ENCODE measurements around the gene ZBTB20. TPM values are rescaled to one million over a fixed set of nuclear protein-coding genes. Genes with fewer than 3 reads are reported as not detected.
A peak's percentile ranks its signal among the peaks of the same experiment; 100 is the strongest.

Gene ZBTB20
- total and polyA plus RNA-seq, 4 donors: 0.69 to 128 (median 51.7) TPM

DNA sequence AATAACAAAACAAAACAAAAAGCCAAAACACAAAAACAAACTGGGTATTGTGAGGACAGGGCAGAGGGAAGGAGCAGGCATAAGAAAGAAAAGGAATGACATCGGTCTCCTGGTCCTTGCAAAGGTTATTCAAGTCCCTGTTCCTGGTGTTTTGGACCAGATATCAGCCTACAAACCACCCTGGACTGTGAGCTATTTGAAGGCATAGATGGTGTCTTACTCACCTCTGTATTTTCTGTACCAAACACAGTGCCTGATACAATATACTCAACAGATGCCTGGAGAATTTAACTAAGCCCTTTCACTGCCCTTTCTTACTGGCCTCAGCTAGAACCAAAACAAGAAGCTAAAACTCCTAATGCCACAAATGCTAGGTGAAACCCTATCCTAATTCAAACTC, 656.3 kb downstream of the ZBTB20 start:
- Histone ChIP-seq H3K36me3 (ENCODE audit: control insufficient read depth in 1 of 2, insufficient read depth in 2 of 2, low read length in 1 of 2) (no peaks in the 10 kb centered on the region), H3K4me1 (ENCODE audit: control insufficient read depth in 1 of 2, insufficient read depth in 2 of 2, low read length in 2 of 2) (peaks cover 0 to 6% of the 10 kb centered on the region in 2 donors), H3K27me3 (ENCODE audit: control insufficient read depth in 1 of 2, insufficient read depth in 2 of 2, low read length in 1 of 2) (no peaks in the 10 kb centered on the region), H3K27ac (ENCODE audit: low read depth in 1 of 2, low read length in 2 of 2) (no peak overlapping the region), H3K9me3 (ENCODE audit: control insufficient read depth, low read length) (no peaks in the 10 kb centered on the region), H3K4me3 (ENCODE audit: low read length in 2 of 2) (no peak overlapping the region)
- ATAC-seq (ENCODE audit: low FRiP score) (no peak), DNase-seq (no peak)
- intact Hi-C loops (cut with DNase I): no loop called here
- 94 to 97% methylated on average over 1 of the region's 1 CpG for WGBS, 2 donors

DNA sequence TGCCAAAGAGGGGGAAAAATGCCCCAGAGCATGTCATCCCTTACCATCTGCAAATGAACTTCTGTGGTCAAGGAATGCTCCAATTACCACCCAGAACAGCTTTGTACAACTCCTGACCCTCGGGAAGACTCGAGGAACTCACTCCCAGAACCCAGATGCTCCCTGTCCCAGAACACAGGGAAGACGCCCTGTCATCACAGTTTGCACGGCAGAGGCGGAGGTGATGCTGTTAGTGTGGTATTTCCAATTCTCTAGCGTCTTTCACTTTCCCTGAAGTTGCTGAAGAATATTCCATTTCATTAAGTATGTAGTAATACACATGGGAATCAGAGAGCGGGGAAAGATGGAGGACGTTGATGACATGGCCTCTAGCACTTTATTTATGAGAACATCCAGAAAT, 659.6 kb downstream of the ZBTB20 start:
- Histone ChIP-seq H3K36me3 (ENCODE audit: control insufficient read depth in 1 of 2, insufficient read depth in 2 of 2, low read length in 1 of 2) (no peaks in the 10 kb centered on the region), H3K4me1 (ENCODE audit: control insufficient read depth in 1 of 2, insufficient read depth in 2 of 2, low read length in 2 of 2) (peaks cover 3 to 5% of the 10 kb centered on the region in 2 donors), H3K27ac (ENCODE audit: low read depth in 1 of 2, low read length in 2 of 2) (no peak overlapping the region), H3K27me3 (ENCODE audit: control insufficient read depth in 1 of 2, insufficient read depth in 2 of 2, low read length in 1 of 2) (no peaks in the 10 kb centered on the region), H3K9me3 (ENCODE audit: control insufficient read depth, low read length) (no peaks in the 10 kb centered on the region), H3K4me3 (ENCODE audit: low read length in 2 of 2) (no peak overlapping the region)
- DNase-seq (no peak), ATAC-seq (ENCODE audit: low FRiP score) (no peak)
- 93 to 97% methylated on average over 8 of the region's 8 CpGs for WGBS, 2 donors
- intact Hi-C loops (cut with DNase I): no loop called here

DNA sequence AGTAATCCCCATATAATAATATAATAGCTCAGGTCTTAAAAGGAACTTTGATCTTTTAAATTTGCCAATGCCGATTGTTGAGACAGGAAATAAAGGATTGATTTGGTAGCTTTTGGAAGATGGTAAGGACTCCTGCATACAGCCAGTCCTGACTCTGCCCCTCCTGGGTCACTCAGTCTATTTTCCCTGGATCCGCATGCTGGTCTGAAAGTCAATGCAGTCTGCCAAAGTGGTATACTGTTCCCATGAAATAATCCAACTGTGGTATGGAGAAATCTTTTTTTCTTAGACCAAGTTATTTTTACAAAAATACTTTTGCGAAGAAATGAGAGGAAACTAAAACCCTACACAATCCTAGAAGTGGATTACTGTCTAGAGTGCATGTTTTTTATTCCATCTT, 662.2 kb downstream of the ZBTB20 start:
- Histone ChIP-seq H3K36me3 (ENCODE audit: control insufficient read depth in 1 of 2, insufficient read depth in 2 of 2, low read length in 1 of 2) (no peaks in the 10 kb centered on the region), H3K9me3 (ENCODE audit: control insufficient read depth, low read length) (no peaks in the 10 kb centered on the region), H3K27me3 (ENCODE audit: control insufficient read depth in 1 of 2, insufficient read depth in 2 of 2, low read length in 1 of 2) (no peaks in the 10 kb centered on the region), H3K4me3 (ENCODE audit: low read length in 2 of 2) (no peak overlapping the region), H3K27ac (ENCODE audit: low read depth in 1 of 2, low read length in 2 of 2) (no peak overlapping the region), H3K4me1 (ENCODE audit: control insufficient read depth in 1 of 2, insufficient read depth in 2 of 2, low read length in 2 of 2) (peaks cover 3 to 5% of the 10 kb centered on the region in 2 donors)
- intact Hi-C loops (cut with DNase I): no loop called here
- 2 to 5% methylated on average over 3 of the region's 3 CpGs for WGBS, 2 donors
- no peak for ATAC-seq (ENCODE audit: low FRiP score)
- no peak for DNase-seq

DNA sequence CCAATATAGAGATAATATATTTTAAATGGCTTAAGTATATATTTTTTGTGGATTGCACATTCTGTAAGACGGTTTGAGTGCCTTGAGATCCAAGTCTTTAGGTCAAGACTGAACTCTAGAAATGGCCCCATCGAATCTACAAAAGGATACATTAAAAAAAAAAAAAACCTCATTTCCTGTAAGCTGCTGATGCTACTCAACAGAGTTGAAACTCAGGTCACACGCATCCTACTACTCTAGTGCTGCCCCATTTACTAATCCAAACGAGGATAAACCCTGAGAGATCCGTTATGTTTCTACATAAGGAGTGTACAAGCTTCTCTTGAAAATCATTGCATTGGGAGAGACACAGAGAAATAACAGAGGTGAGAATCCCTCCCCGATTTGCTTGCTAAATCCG, 666.0 kb downstream of the ZBTB20 start:
- no peak for ATAC-seq (ENCODE audit: low FRiP score)
- 94 to 96% methylated on average over 7 of the region's 7 CpGs for WGBS, 2 donors
- intact Hi-C loops (cut with DNase I): no loop called here
- no peaks in the 10 kb centered on the region for H3K27me3 ChIP-seq (ENCODE audit: control insufficient read depth in 1 of 2, insufficient read depth in 2 of 2, low read length in 1 of 2)
- H3K4me1 ChIP-seq (ENCODE audit: control insufficient read depth in 1 of 2, insufficient read depth in 2 of 2, low read length in 2 of 2): peaks cover 3 to 5% of the 10 kb centered on the region in 2 donors
- no peak overlapping the region for H3K4me3 ChIP-seq (ENCODE audit: low read length in 2 of 2)
- no peak overlapping the region for H3K27ac ChIP-seq (ENCODE audit: low read depth in 1 of 2, low read length in 2 of 2)
- H3K9me3 ChIP-seq (ENCODE audit: control insufficient read depth, low read length): no peaks in the 10 kb centered on the region
- no peak for DNase-seq
- H3K36me3 ChIP-seq (ENCODE audit: control insufficient read depth in 1 of 2, insufficient read depth in 2 of 2, low read length in 1 of 2): no peaks in the 10 kb centered on the region

DNA sequence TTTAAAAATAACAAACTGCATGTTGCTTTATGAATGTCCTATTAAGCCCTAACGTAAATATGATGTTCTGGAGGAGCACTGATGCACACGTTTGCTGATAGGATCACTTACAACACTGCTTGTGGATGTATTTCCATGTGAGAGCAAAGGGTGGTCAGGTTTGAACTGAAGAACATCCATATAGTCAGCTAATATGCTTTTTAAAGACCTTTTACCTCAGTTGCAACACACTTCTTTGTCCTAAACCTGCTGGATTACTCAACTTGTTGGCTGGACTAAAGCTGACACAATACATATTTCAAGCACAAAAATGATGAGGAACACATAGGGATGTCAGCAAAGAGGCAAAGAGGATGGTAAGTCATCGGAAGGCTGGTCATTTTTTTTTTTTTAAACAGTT, 666.6 kb downstream of the ZBTB20 start:
- no peaks in the 10 kb centered on the region for H3K36me3 ChIP-seq (ENCODE audit: control insufficient read depth in 1 of 2, insufficient read depth in 2 of 2, low read length in 1 of 2)
- H3K9me3 ChIP-seq (ENCODE audit: control insufficient read depth, low read length): no peaks in the 10 kb centered on the region
- H3K27ac ChIP-seq (ENCODE audit: low read depth in 1 of 2, low read length in 2 of 2): no peak overlapping the region
- peaks cover 3% of the 10 kb centered on the region in 2 donors for H3K4me1 ChIP-seq (ENCODE audit: control insufficient read depth in 1 of 2, insufficient read depth in 2 of 2, low read length in 2 of 2)
- 63 to 70% methylated on average over 3 of the region's 3 CpGs for WGBS, 2 donors
- ATAC-seq (ENCODE audit: low FRiP score) (no peak), DNase-seq (no peak)
- intact Hi-C loops (cut with DNase I): no loop called here
- no peak overlapping the region for H3K4me3 ChIP-seq (ENCODE audit: low read length in 2 of 2)
- no peaks in the 10 kb centered on the region for H3K27me3 ChIP-seq (ENCODE audit: control insufficient read depth in 1 of 2, insufficient read depth in 2 of 2, low read length in 1 of 2)

DNA sequence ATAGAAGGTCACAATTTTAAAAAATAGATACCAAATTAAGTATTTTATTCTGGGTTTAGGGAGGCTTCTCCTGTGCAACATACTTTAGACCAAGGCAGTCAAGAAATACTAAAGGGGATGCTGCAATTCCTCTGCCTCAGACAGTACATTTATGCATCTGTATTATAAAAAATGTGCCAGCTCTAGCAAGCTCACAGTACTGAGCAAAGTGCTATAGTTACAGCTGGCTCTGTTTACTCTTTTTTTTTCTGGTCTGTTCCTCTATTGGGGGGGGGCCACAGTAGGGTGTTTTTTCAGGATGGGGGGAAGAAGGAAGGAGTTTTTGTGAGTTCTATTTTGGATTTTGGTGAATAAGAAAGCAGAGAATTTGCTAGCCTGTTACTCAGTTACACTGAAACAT, 668.3 kb downstream of the ZBTB20 start:
- Histone ChIP-seq H3K27ac (ENCODE audit: low read depth in 1 of 2, low read length in 2 of 2) (no peak overlapping the region), H3K9me3 (ENCODE audit: control insufficient read depth, low read length) (no peaks in the 10 kb centered on the region), H3K4me3 (ENCODE audit: low read length in 2 of 2) (no peak overlapping the region), H3K36me3 (ENCODE audit: control insufficient read depth in 1 of 2, insufficient read depth in 2 of 2, low read length in 1 of 2) (no peaks in the 10 kb centered on the region), H3K4me1 (ENCODE audit: control insufficient read depth in 1 of 2, insufficient read depth in 2 of 2, low read length in 2 of 2) (peaks cover 0 to 4% of the 10 kb centered on the region in 2 donors), H3K27me3 (ENCODE audit: control insufficient read depth in 1 of 2, insufficient read depth in 2 of 2, low read length in 1 of 2) (no peaks in the 10 kb centered on the region)
- DNase-seq (no peak), ATAC-seq (ENCODE audit: low FRiP score) (peak; percentile 41)
- intact Hi-C loops (cut with DNase I): no loop called here

DNA sequence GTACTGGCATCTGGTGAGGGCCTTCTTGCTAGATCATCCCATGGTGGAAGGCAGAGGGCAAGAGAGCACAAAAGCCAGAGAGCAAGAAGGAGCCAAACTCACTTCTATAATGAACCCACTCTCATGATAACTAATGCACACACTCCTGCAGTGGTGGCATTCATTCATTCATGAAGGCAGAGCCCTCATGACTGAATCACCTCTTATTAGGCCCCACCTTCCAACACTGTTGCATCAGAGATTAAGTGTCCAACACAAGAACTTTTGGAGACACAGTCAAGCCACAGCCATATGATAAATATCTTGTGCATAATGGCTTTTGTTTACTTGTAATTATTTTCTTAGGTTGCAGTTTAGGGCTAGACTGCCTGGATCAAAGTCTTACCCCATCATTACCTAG, 670.6 kb downstream of the ZBTB20 start:
- H3K9me3 ChIP-seq (ENCODE audit: control insufficient read depth, low read length): no peaks in the 10 kb centered on the region
- no peak for ATAC-seq (ENCODE audit: low FRiP score)
- H3K4me1 ChIP-seq (ENCODE audit: control insufficient read depth in 1 of 2, insufficient read depth in 2 of 2, low read length in 2 of 2): peaks cover 0 to 4% of the 10 kb centered on the region in 2 donors
- H3K27ac ChIP-seq (ENCODE audit: low read depth in 1 of 2, low read length in 2 of 2): no peak overlapping the region
- intact Hi-C loops (cut with DNase I): no loop called here
- H3K27me3 ChIP-seq (ENCODE audit: control insufficient read depth in 1 of 2, insufficient read depth in 2 of 2, low read length in 1 of 2): no peaks in the 10 kb centered on the region
- H3K36me3 ChIP-seq (ENCODE audit: control insufficient read depth in 1 of 2, insufficient read depth in 2 of 2, low read length in 1 of 2): no peaks in the 10 kb centered on the region
- DNase-seq: no peak
- no peak overlapping the region for H3K4me3 ChIP-seq (ENCODE audit: low read length in 2 of 2)

DNA sequence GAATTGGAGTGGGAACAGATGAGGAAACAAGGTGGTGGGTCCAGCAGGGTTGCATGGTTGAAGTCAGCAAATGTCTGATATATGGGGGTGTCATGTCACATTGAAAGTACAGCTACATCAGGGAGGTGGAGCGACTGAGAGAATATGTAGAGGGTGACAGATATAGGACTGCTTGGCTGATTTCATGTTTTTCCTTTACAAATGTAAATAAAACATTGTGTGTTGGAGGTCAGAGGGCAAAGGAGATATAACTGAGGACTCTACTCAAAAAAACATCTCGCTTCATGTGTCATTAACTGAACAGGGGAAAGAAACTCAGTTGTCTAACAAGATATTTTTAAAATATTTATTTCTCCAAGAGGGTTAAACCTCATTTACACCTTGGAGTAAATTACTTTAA, 675.6 kb downstream of the ZBTB20 start:
- WGBS, 2 donors: 99% methylated on average over 2 of the region's 2 CpGs
- H3K9me3 ChIP-seq (ENCODE audit: control insufficient read depth, low read length): no peaks in the 10 kb centered on the region
- H3K27ac ChIP-seq (ENCODE audit: low read depth in 1 of 2, low read length in 2 of 2): no peak overlapping the region
- no peak for ATAC-seq (ENCODE audit: low FRiP score)
- no peak overlapping the region for H3K4me3 ChIP-seq (ENCODE audit: low read length in 2 of 2)
- no peaks in the 10 kb centered on the region for H3K27me3 ChIP-seq (ENCODE audit: control insufficient read depth in 1 of 2, insufficient read depth in 2 of 2, low read length in 1 of 2)
- DNase-seq: no peak
- H3K4me1 ChIP-seq (ENCODE audit: control insufficient read depth in 1 of 2, insufficient read depth in 2 of 2, low read length in 2 of 2): peaks cover 1 to 6% of the 10 kb centered on the region in 2 donors
- no peaks in the 10 kb centered on the region for H3K36me3 ChIP-seq (ENCODE audit: control insufficient read depth in 1 of 2, insufficient read depth in 2 of 2, low read length in 1 of 2)
- intact Hi-C loops (cut with DNase I): no loop called here

DNA sequence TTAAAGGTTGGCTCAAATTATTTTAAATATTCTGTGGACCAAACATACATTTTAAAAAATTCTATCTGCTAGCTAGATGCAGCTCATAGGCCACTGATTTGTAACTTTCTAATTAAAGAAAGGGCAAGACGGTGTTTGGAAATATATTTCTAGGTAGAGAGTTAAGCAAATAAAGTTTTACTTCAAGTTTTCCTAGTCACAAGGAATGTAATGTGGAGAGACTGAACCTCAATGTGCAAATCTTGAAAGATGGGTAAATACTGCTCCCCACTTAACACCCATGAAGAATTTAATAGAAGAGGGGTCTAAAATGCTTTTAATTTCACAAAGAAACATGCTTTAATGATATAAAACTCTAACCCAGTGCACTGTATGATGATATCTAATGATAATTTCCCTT, 678.0 kb downstream of the ZBTB20 start:
- Histone ChIP-seq H3K4me1 (ENCODE audit: control insufficient read depth in 1 of 2, insufficient read depth in 2 of 2, low read length in 2 of 2) (peaks cover 1 to 2% of the 10 kb centered on the region in 2 donors), H3K27me3 (ENCODE audit: control insufficient read depth in 1 of 2, insufficient read depth in 2 of 2, low read length in 1 of 2) (no peaks in the 10 kb centered on the region), H3K9me3 (ENCODE audit: control insufficient read depth, low read length) (no peaks in the 10 kb centered on the region), H3K27ac (ENCODE audit: low read depth in 1 of 2, low read length in 2 of 2) (no peak overlapping the region), H3K36me3 (ENCODE audit: control insufficient read depth in 1 of 2, insufficient read depth in 2 of 2, low read length in 1 of 2) (no peaks in the 10 kb centered on the region), H3K4me3 (ENCODE audit: low read length in 2 of 2) (no peak overlapping the region)
- 32 to 35% methylated on average over 1 of the region's 1 CpG for WGBS, 2 donors
- DNase-seq: no peak
- intact Hi-C loops (cut with DNase I): no loop called here
- ATAC-seq (ENCODE audit: low FRiP score): no peak

Data from aorta (tissue), 5 donors.